Vagina (tissue), 2 donors: ENCODE results near the gene TMPRSS4. TPM values are rescaled to one million over a fixed set of nuclear protein-coding genes. Genes with fewer than 3 reads are reported as not detected.

Source experiments
- DNase-seq, 2 donors: peaks; one replicate each; pipeline ENCODE4 v3.0.0-alpha.2; 2017; ENCODE audit errors: extremely low spot score in 2 of 2
- H3K27ac ChIP-seq: fragments of 200-600 bp; sonication (generic); one replicate; pipeline ENCODE4 v1.5.1; 2019
- H3K27me3 ChIP-seq: fragments of 200-600 bp; sonication (generic); one replicate; pipeline ENCODE4 v1.5.1; 2019
- H3K36me3 ChIP-seq, 2 donors: fragments of 200-600 bp; sonication (generic); one replicate each; pipeline ENCODE4 v1.5.1; 2017 to 2019
- H3K4me1 ChIP-seq: fragments of 200-600 bp; sonication (generic); one replicate; pipeline ENCODE4 v1.5.1; 2019
- H3K4me3 ChIP-seq, 2 donors: fragments of 200-600 bp; sonication (generic); 1 replicate in 1 of 2; 2 replicates in 1 of 2; pipeline ENCODE4 v1.5.1; 2016 to 2019
- H3K9me3 ChIP-seq: fragments of 200-600 bp; sonication (generic); one replicate; pipeline ENCODE4 v1.5.1; 2019
- CTCF ChIP-seq, 3 experiments: fragments of 450-650 bp in 2 of 3; fragments of 200-600 bp in 1 of 3; sonication (generic) in 1 of 3; IDR thresholded peaks; one replicate each; pipeline ENCODE4 v1.5.1; 2017 to 2019; ENCODE audit warnings: antibody characterized with exemption in 3 of 3, mild to moderate bottlenecking in 2 of 3, moderate library complexity in 2 of 3
- POLR2A ChIP-seq, 2 donors: fragments of 450-650 bp; IDR thresholded peaks; one replicate each; pipeline ENCODE4 v1.6.1; 2017; ENCODE audit warnings: antibody characterized with exemption in 2 of 2, mild to moderate bottlenecking in 2 of 2, moderate library complexity in 2 of 2
- POLR2AphosphoS5 ChIP-seq, 2 donors: sonication (generic); formaldehyde crosslinking; IDR thresholded peaks; one replicate each; pipeline ENCODE4 v1.9.0; 2017; ENCODE audit warnings: antibody characterized with exemption in 2 of 2, mild to moderate bottlenecking in 2 of 2, low read depth in 1 of 2; ENCODE audit not compliant: insufficient read depth in 1 of 2
- intact Hi-C: fragments of 100-400 bp; cut with DNase I; formaldehyde crosslinking; loops from one replicate; pipeline ENCODE4 v1.15.1; 2023
- total RNA-seq: library from RNA; depleted of rRNA; stranded (reverse); fragments of >200 nt; gene quantifications from one replicate; pipeline ENCODE4 v1.2.3, GENCODE V29; 2016

The TMPRSS4 gene
- total RNA-seq, 1 donor from 2014 or later = 20.9 TPM

- Histone ChIP-seq H3K4me1 (no peaks in the 10 kb centered on the region), H3K4me3 (no peak overlapping the region), H3K9me3 (no peaks in the 10 kb centered on the region), H3K36me3 (no peaks in the 10 kb centered on the region), H3K27me3 (no peaks in the 10 kb centered on the region), H3K27ac (no peak overlapping the region)
- TF ChIP-seq CTCF (IDR thresholded peaks at IDR 0.05) (no peak), POLR2A (IDR thresholded peaks at IDR 0.05) (no peak), POLR2AphosphoS5 (IDR thresholded peaks at IDR 0.05; ENCODE audit: insufficient read depth in 1 of 2, low read depth in 1 of 2) (no peak)
- no peak for DNase-seq
- intact Hi-C loops = no loop called here
Measured at GRCh38 chr11:118132385-118133151, 55.7 kb downstream of the TMPRSS4 start.

- no peaks in the 10 kb centered on the region for H3K9me3 ChIP-seq
- H3K27ac ChIP-seq = no peak overlapping the region
- no peak overlapping the region for H3K4me3 ChIP-seq
- no peaks in the 10 kb centered on the region for H3K36me3 ChIP-seq
- no peaks in the 10 kb centered on the region for H3K27me3 ChIP-seq
- DNase-seq = no peak
- TF ChIP-seq POLR2A (IDR thresholded peaks at IDR 0.05) (no peak), CTCF (IDR thresholded peaks at IDR 0.05) (no peak), POLR2AphosphoS5 (IDR thresholded peaks at IDR 0.05; ENCODE audit: insufficient read depth in 1 of 2, low read depth in 1 of 2) (no peak)
- no peaks in the 10 kb centered on the region for H3K4me1 ChIP-seq
- intact Hi-C loops = no loop called here
Measured at GRCh38 chr11:118133816-118134215, 56.9 kb downstream of the TMPRSS4 start.

GRCh38 chr11:118135051-118135795 lies 58.3 kb downstream of the TMPRSS4 start:
- Histone ChIP-seq H3K4me3 (no peak overlapping the region), H3K36me3 (no peaks in the 10 kb centered on the region), H3K27ac (no peak overlapping the region), H3K4me1 (no peaks in the 10 kb centered on the region), H3K27me3 (no peaks in the 10 kb centered on the region), H3K9me3 (no peaks in the 10 kb centered on the region)
- intact Hi-C loops = no loop called here
- DNase-seq = no peak
- TF ChIP-seq POLR2AphosphoS5 (IDR thresholded peaks at IDR 0.05; ENCODE audit: insufficient read depth in 1 of 2, low read depth in 1 of 2) (no peak), CTCF (IDR thresholded peaks at IDR 0.05) (no peak), POLR2A (IDR thresholded peaks at IDR 0.05) (no peak)

GRCh38 chr11:118135796-118136165 lies 58.9 kb downstream of the TMPRSS4 start:
- H3K36me3 ChIP-seq = no peaks in the 10 kb centered on the region
- no peak for DNase-seq
- no peaks in the 10 kb centered on the region for H3K9me3 ChIP-seq
- no peaks in the 10 kb centered on the region for H3K27me3 ChIP-seq
- intact Hi-C loops = no loop called here
- no peak overlapping the region for H3K4me3 ChIP-seq
- H3K4me1 ChIP-seq = no peaks in the 10 kb centered on the region
- no peak for TF ChIP-seq CTCF (IDR thresholded peaks at IDR 0.05)
- TF ChIP-seq POLR2AphosphoS5 (IDR thresholded peaks at IDR 0.05; ENCODE audit: insufficient read depth in 1 of 2, low read depth in 1 of 2) = no peak
- TF ChIP-seq POLR2A (IDR thresholded peaks at IDR 0.05) = no peak
- H3K27ac ChIP-seq = no peak overlapping the region

GRCh38 chr11:118136341-118136740 lies 59.5 kb downstream of the TMPRSS4 start:
- H3K27ac ChIP-seq = no peak overlapping the region
- no peak overlapping the region for H3K4me3 ChIP-seq
- intact Hi-C loops = no loop called here
- H3K4me1 ChIP-seq = no peaks in the 10 kb centered on the region
- no peaks in the 10 kb centered on the region for H3K9me3 ChIP-seq
- H3K27me3 ChIP-seq = no peaks in the 10 kb centered on the region
- H3K36me3 ChIP-seq = no peaks in the 10 kb centered on the region
- no peak for DNase-seq
- TF ChIP-seq CTCF (IDR thresholded peaks at IDR 0.05) = no peak
- TF ChIP-seq POLR2AphosphoS5 (IDR thresholded peaks at IDR 0.05; ENCODE audit: insufficient read depth in 1 of 2, low read depth in 1 of 2) = no peak
